GM18858 (cell line): ENCODE measurements around the gene M6PR.
"Not testable (repeated sequence)": the region's sequence is repeated elsewhere in the genome, so short reads cannot be mapped to it uniquely, and the experiment has no call there.

Experiments used
- ATAC-seq: cut with Tn5 transposase; IDR thresholded peaks from one replicate; pipeline ENCODE4 v1.9.1; 2021; ENCODE audit not compliant: unreplicated experiment

M6PR gene

GRCh38 chr12:8914033-8914715 is 35.3 kb downstream of the M6PR start, which contains the start of gene PHC1:
TSS of gene PHC1 (plus strand) at chr12:8914509. CDS start at chr12:8917678, 3,169 bp downstream.
- ATAC-seq, result peak; percentile 35

GRCh38 chr12:8913702-8914032 is 35.8 kb downstream of the M6PR start:
- no peak for ATAC-seq

- no peak for ATAC-seq
Observed at GRCh38 chr12:8912914-8913313, 36.5 kb downstream of the M6PR start.

GRCh38 chr12:8911606-8912268 is 37.7 kb downstream of the M6PR start:
- no peak for ATAC-seq

GRCh38 chr12:8909752-8910151 is 39.7 kb downstream of the M6PR start:
- no peak for ATAC-seq

- ATAC-seq, result no peak
Observed at GRCh38 chr12:8907513-8907912, 41.9 kb downstream of the M6PR start.

GRCh38 chr12:8906266-8907180 is 42.9 kb downstream of the M6PR start:
- ATAC-seq, result no peak

- no peak for ATAC-seq
Observed at GRCh38 chr12:8905546-8905945, 43.9 kb downstream of the M6PR start.

GRCh38 chr12:8904665-8905064 is 44.8 kb downstream of the M6PR start:
- no peak for ATAC-seq

- no peak for ATAC-seq
Observed at GRCh38 chr12:8903646-8904045, 45.8 kb downstream of the M6PR start.

GRCh38 chr12:8902703-8903102 is 46.7 kb downstream of the M6PR start:
- ATAC-seq, result not testable (repeated sequence)

GRCh38 chr12:8899830-8900229 is 49.6 kb downstream of the M6PR start:
- no peak for ATAC-seq

- ATAC-seq, result no peak
Observed at GRCh38 chr12:8897081-8897480, 52.4 kb downstream of the M6PR start.

GRCh38 chr12:8894986-8895385 is 54.5 kb downstream of the M6PR start:
- ATAC-seq, result no peak

- ATAC-seq, result no peak
Observed at GRCh38 chr12:8894378-8894777, 55.1 kb downstream of the M6PR start.

- ATAC-seq, result no peak
Observed at GRCh38 chr12:8891976-8892375, 57.5 kb downstream of the M6PR start.
